Mesenchymal stem cell (in vitro differentiated cells and primary cell): ENCODE data around the gene MACROD2.

ENCODE experiments used
- DNase-seq: peaks from one replicate; pipeline ENCODE4 v3.0.0-alpha.2; 2013
- H2AFZ ChIP-seq: one replicate; pipeline ENCODE4 v1.6.1; 2013; ENCODE audit warnings: low read depth, mild to moderate bottlenecking, control low read depth, inconsistent platforms, low read length, moderate library complexity
- H2AK5ac ChIP-seq: 2 replicates; pipeline ENCODE4 v1.6.1; 2013; ENCODE audit warnings: low read length, moderate library complexity, mild to moderate bottlenecking, inconsistent platforms; ENCODE audit not compliant: severe bottlenecking
- H2BK120ac ChIP-seq: one replicate; pipeline ENCODE4 v1.6.1; 2013; ENCODE audit warnings: low read depth, mild to moderate bottlenecking, inconsistent platforms, low read length, moderate library complexity
- H2BK12ac ChIP-seq, 2 experiments: one replicate each; pipeline ENCODE4 v1.6.1; 2013; ENCODE audit warnings: inconsistent platforms in 2 of 2, low read length in 2 of 2, mild to moderate bottlenecking in 2 of 2, moderate library complexity in 2 of 2, control low read depth in 1 of 2
- H2BK15ac ChIP-seq: one replicate; pipeline ENCODE4 v1.6.1; 2013; ENCODE audit warnings: mild to moderate bottlenecking, low read depth, inconsistent platforms; ENCODE audit not compliant: poor library complexity, severe bottlenecking
- H2BK5ac ChIP-seq: 2 replicates; pipeline ENCODE4 v1.6.1; 2013; ENCODE audit warnings: low read depth, mild to moderate bottlenecking, low read length, control low read depth, inconsistent platforms; ENCODE audit not compliant: poor library complexity, severe bottlenecking
- H3K14ac ChIP-seq, 2 experiments: one replicate each; pipeline ENCODE4 v1.6.1; 2013; ENCODE audit warnings: inconsistent platforms in 2 of 2, low read length in 2 of 2, control low read depth in 1 of 2, mild to moderate bottlenecking in 1 of 2, moderate library complexity in 1 of 2
- H3K18ac ChIP-seq, 2 experiments: one replicate each; pipeline ENCODE4 v1.6.1; 2013; ENCODE audit warnings: inconsistent platforms in 2 of 2, low read length in 2 of 2, control low read depth in 1 of 2, low read depth in 1 of 2, mild to moderate bottlenecking in 1 of 2
- H3K23ac ChIP-seq, 2 experiments: one replicate each; pipeline ENCODE4 v1.6.1; 2013; ENCODE audit warnings: inconsistent platforms in 2 of 2, low read length in 2 of 2, mild to moderate bottlenecking in 2 of 2, moderate library complexity in 2 of 2, control low read depth in 1 of 2
- H3K27ac ChIP-seq: 2 replicates; pipeline ENCODE4 v1.5.1; 2013; ENCODE audit warnings: mild to moderate bottlenecking, moderate library complexity, low read length, control low read depth, inconsistent platforms; ENCODE audit not compliant: poor library complexity, severe bottlenecking
- H3K27me3 ChIP-seq, 2 experiments: 2 replicates each; pipeline versions ENCODE4 v1.6.1 to v1.7.0; 2013; ENCODE audit warnings: low read length in 2 of 2, mild to moderate bottlenecking in 2 of 2, moderate library complexity in 2 of 2, control low read depth in 1 of 2, inconsistent platforms in 1 of 2; ENCODE audit not compliant: control insufficient read depth in 1 of 2, insufficient read depth in 1 of 2
- H3K36me3 ChIP-seq, 2 experiments: 2 replicates each; pipeline versions ENCODE4 v1.6.1 to v1.7.0; 2013; ENCODE audit warnings: low read length in 2 of 2, control low read depth in 1 of 2, inconsistent platforms in 1 of 2, low read depth in 1 of 2, mild to moderate bottlenecking in 1 of 2; ENCODE audit not compliant: insufficient read depth in 2 of 2, control insufficient read depth in 1 of 2
- H3K4ac ChIP-seq, 2 experiments: one replicate each; pipeline ENCODE4 v1.6.1; 2013; ENCODE audit warnings: inconsistent platforms in 2 of 2, low read length in 2 of 2, mild to moderate bottlenecking in 2 of 2, moderate library complexity in 2 of 2, control low read depth in 1 of 2, low read depth in 1 of 2
- H3K4me1 ChIP-seq: 2 replicates; pipeline ENCODE4 v1.6.1; 2013; ENCODE audit warnings: low read depth, low read length, control low read depth; ENCODE audit not compliant: control insufficient read depth, insufficient read depth
- H3K4me2 ChIP-seq: 2 replicates; pipeline ENCODE4 v1.6.1; 2013; ENCODE audit warnings: low read length, mild to moderate bottlenecking, inconsistent platforms; ENCODE audit not compliant: poor library complexity, severe bottlenecking
- H3K4me3 ChIP-seq, 2 experiments: 2 replicates each; pipeline versions ENCODE4 v1.5.1 to v1.7.0; 2013; ENCODE audit warnings: low read length in 2 of 2, mild to moderate bottlenecking in 2 of 2, control low read depth in 1 of 2, low read depth in 1 of 2; ENCODE audit not compliant: insufficient read depth in 1 of 2
- H3K79me1 ChIP-seq: replicated peaks from 2 replicates; pipeline ENCODE4 v1.6.1; 2013; ENCODE audit warnings: mild to moderate bottlenecking, control low read depth, low read length, inconsistent platforms; ENCODE audit not compliant: poor library complexity, severe bottlenecking
- H3K9ac ChIP-seq: 2 replicates; pipeline ENCODE4 v1.7.0; 2013; ENCODE audit warnings: mild to moderate bottlenecking, low read length, moderate library complexity
- H3K9me3 ChIP-seq: 2 replicates; pipeline ENCODE4 v1.7.0; 2013; ENCODE audit warnings: mild to moderate bottlenecking, low read length; ENCODE audit not compliant: control insufficient read depth
- H4K8ac ChIP-seq: one replicate; pipeline ENCODE4 v1.6.1; 2013; ENCODE audit warnings: inconsistent platforms, mild to moderate bottlenecking, low read length, moderate library complexity
- H4K91ac ChIP-seq: one replicate; pipeline ENCODE4 v1.6.1; 2013; ENCODE audit warnings: mild to moderate bottlenecking, low read length, inconsistent platforms
- WGBS: methylation state at CpG from one replicate; pipeline ENCODE4 v1.1.7; 2013; ENCODE audit warnings: mixed read lengths; 5-methylcytosine and 5-hydroxymethylcytosine counted together

MACROD2 gene

DNA sequence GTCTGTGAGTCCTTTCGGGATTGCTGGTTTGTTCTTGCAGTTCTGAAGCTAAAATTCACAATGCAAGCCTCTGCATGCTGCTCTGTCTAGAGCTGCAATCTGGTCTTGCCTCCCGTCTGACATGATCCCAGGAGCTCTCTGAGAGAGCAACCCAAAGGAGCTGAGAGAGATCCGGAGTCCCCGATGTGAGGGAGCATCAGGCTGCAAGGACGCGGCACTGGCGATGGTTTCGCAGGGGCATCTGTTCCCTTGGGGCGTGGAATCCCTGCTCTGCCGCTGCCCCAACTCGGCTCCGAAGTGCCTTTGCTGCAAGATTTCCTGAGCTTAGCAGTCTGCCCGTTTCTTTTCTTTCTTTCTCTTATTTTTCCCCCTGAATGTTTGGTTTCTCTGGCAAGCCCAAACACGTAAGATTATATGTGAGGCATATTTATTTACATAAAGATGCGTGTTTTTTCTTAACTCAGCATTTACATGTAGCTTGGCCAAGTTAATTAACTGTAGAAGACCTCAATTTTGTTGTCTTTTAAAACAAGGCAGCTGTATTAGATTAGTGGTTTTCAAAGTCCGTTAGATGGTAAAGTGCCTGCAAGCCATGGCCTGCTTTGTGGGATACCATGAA lies 1704.9 kb downstream of the MACROD2 start:
- Histone ChIP-seq H2AK5ac (no peak overlapping the region), H4K91ac (peak overlapping the region; percentile 39), H4K8ac (no peak overlapping the region), H3K14ac (no peak overlapping the region), H2AFZ (no peak overlapping the region), H3K4me3 (no peak overlapping the region), H3K36me3 (no peaks in the 10 kb centered on the region), H3K27me3 (no peaks in the 10 kb centered on the region), H3K4me1 (peaks cover 1% of the 10 kb centered on the region), H2BK15ac (no peak overlapping the region), H3K18ac (no peak overlapping the region), H3K9ac (no peak overlapping the region), H3K79me1 (no peaks in the 10 kb centered on the region), H3K4ac (no peak overlapping the region), H2BK5ac (no peak overlapping the region), H3K27ac (no peak overlapping the region), H2BK12ac (no peak overlapping the region), H3K4me2 (no peak overlapping the region), H3K23ac (no peak overlapping the region), H3K9me3 (no peaks in the 10 kb centered on the region), H2BK120ac (no peak overlapping the region)
- WGBS = 85% methylated on average over 14 of the region's 16 CpGs
- no peak for DNase-seq

DNA sequence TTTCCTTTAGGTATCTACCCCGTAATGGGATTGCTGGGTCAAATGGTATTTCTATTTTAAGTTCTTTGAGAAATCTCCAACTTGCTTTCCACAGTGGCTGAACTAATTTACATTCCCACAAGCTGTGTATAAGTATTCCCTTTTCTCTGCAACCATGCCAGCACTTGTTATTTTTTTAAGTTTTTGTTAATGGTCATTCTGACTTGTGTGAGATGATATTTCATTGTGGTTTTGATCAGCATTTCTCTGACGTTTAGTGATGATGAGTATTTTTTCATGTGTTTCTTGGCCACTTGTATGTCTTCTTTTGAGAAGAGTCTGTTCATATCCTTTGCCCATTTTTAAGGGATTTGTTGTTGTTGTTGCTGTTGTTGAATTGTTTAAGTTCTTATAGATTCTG lies 1706.8 kb downstream of the MACROD2 start:
- no peak overlapping the region for H4K8ac ChIP-seq
- no peak overlapping the region for H3K4ac ChIP-seq
- H3K27me3 ChIP-seq = no peaks in the 10 kb centered on the region
- no peak for DNase-seq
- H3K79me1 ChIP-seq = no peaks in the 10 kb centered on the region
- WGBS = 53% methylated on average over 1 of the region's 2 CpGs
- no peak overlapping the region for H3K4me3 ChIP-seq
- no peak overlapping the region for H2BK12ac ChIP-seq
- H3K4me1 ChIP-seq = peaks cover 1% of the 10 kb centered on the region
- H2AK5ac ChIP-seq = no peak overlapping the region
- H3K18ac ChIP-seq = no peak overlapping the region
- no peak overlapping the region for H3K23ac ChIP-seq
- H3K9ac ChIP-seq = no peak overlapping the region
- H2AFZ ChIP-seq = no peak overlapping the region
- H3K27ac ChIP-seq = no peak overlapping the region
- H3K4me2 ChIP-seq = no peak overlapping the region
- H2BK5ac ChIP-seq = no peak overlapping the region
- H2BK15ac ChIP-seq = no peak overlapping the region
- H3K36me3 ChIP-seq = no peaks in the 10 kb centered on the region
- no peak overlapping the region for H3K14ac ChIP-seq
- H4K91ac ChIP-seq = no peak overlapping the region
- H3K9me3 ChIP-seq = no peaks in the 10 kb centered on the region
- H2BK120ac ChIP-seq = no peak overlapping the region

DNA sequence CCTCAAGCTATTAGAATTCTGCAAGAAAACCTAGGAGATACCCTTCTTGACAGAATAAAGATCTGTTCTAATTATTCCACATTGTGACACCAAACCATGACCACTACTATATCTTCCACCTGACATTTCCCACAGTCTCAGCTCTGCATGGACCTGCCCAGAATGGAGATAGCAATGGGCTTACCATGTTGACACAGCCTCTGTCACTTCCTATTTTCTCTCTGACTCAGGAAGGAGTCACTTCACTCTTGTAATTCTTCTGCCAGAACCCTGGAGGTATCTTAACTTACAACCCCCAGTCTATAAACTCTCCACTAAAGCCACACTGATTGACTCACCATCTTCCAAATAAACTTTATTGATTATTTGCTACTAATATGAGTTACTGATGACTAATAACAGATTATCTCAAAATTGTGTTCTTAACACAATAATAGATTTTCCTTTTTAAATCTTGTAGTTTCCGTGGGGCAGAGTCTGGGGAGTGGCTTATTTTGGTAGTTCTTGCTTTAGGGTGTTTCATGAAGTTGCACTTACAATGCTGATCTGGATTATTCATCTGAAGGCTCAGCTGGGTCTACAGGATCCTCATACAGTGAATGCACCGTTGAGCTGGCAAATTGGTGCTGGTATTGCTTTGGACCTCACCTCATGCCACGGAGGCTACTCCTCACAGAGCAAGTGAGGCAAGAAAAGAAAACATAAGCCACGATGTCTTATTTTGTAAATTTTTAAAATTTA lies 1708.0 kb downstream of the MACROD2 start:
- H4K8ac ChIP-seq = no peak overlapping the region
- 52% methylated on average over 2 of the region's 4 CpGs for WGBS
- no peak overlapping the region for H3K4me3 ChIP-seq
- no peaks in the 10 kb centered on the region for H3K79me1 ChIP-seq
- no peak overlapping the region for H2BK15ac ChIP-seq
- no peak overlapping the region for H2AFZ ChIP-seq
- no peak overlapping the region for H3K4me2 ChIP-seq
- H3K36me3 ChIP-seq = no peaks in the 10 kb centered on the region
- no peaks in the 10 kb centered on the region for H3K27me3 ChIP-seq
- H3K4me1 ChIP-seq = peaks cover 1% of the 10 kb centered on the region
- H3K14ac ChIP-seq = no peak overlapping the region
- H3K9me3 ChIP-seq = no peaks in the 10 kb centered on the region
- no peak overlapping the region for H2AK5ac ChIP-seq
- no peak overlapping the region for H3K18ac ChIP-seq
- no peak for DNase-seq
- no peak overlapping the region for H3K4ac ChIP-seq
- no peak overlapping the region for H3K23ac ChIP-seq
- no peak overlapping the region for H3K9ac ChIP-seq
- no peak overlapping the region for H4K91ac ChIP-seq
- H2BK120ac ChIP-seq = no peak overlapping the region
- no peak overlapping the region for H2BK5ac ChIP-seq
- H2BK12ac ChIP-seq = no peak overlapping the region
- H3K27ac ChIP-seq = no peak overlapping the region

DNA sequence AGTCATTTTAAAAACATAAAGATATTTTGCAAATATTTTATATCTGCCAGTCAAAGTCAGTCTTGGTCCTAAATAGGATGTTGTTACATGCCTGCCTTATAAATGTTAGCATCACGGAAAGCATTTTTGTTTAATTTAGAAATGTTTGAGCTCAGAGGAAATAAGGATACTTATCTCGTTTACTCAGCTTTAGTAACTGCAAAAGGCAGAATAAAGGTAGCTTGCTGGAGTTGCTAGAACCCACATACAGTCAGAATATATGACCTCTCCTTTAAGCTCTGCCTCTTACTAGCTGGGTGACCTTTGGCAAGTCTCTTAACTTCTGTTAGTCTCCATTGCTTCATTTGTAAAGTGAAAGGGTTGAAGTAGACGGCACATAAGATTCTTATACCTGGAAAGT lies 1710.7 kb downstream of the MACROD2 start:
- Histone ChIP-seq H3K14ac (no peak overlapping the region), H3K9me3 (no peaks in the 10 kb centered on the region), H2BK120ac (no peak overlapping the region), H3K4me1 (peaks cover 3% of the 10 kb centered on the region), H3K23ac (no peak overlapping the region), H3K4me3 (no peak overlapping the region), H3K27me3 (no peaks in the 10 kb centered on the region), H3K36me3 (no peaks in the 10 kb centered on the region), H3K79me1 (no peaks in the 10 kb centered on the region), H3K27ac (no peak overlapping the region), H4K91ac (no peak overlapping the region), H2BK15ac (no peak overlapping the region), H3K9ac (no peak overlapping the region), H3K4me2 (no peak overlapping the region), H2BK5ac (no peak overlapping the region), H3K4ac (no peak overlapping the region), H2AK5ac (no peak overlapping the region), H3K18ac (no peak overlapping the region), H4K8ac (no peak overlapping the region), H2BK12ac (no peak overlapping the region), H2AFZ (no peak overlapping the region)
- DNase-seq = no peak
- WGBS = 77% methylated on average over 3 of the region's 3 CpGs
